ENCODE data around the gene USF1. TPM values are rescaled to one million over a fixed set of nuclear protein-coding genes. Genes with fewer than 3 reads are reported as not detected.

Gene USF1
- total and polyA plus RNA-seq, 9 of the 15 experiments (the other 6 are each of a cell fraction or from before 2014, with no cell fraction given), result 7.4 to 60.2 (median 54.2) TPM

- peak; percentile 54; the same call in 1 of the 2 replicates for TF ChIP-seq ATF3 (IDR thresholded peaks at IDR 0.05)
- TF ChIP-seq ATF3 (CRISPR knock-in tag; conservative IDR thresholded peaks at IDR 0.05), result no peak
- TF ChIP-seq KDM5B (IDR thresholded peaks at IDR 0.05; ENCODE audit: insufficient replicate concordance, low read depth, low read length), result no peak
- TF ChIP-seq ZNF511 (CRISPR knock-in tag; IDR thresholded peaks at IDR 0.05), result no peak
- TF ChIP-seq ZNF217 (CRISPR knock-in tag; IDR thresholded peaks at IDR 0.05), result no peak
- TF ChIP-seq MXD1 (CRISPR knock-in tag; IDR thresholded peaks at IDR 0.05; ENCODE audit: borderline replicate concordance, poor library complexity, severe bottlenecking), result no peak
- 0 out of 2 replicates have a peak, but pooled peaks have one; percentile 8 for TF ChIP-seq JUN (IDR thresholded peaks at IDR 0.05; ENCODE audit: borderline replicate concordance, low read depth, low read length)
- no peak for TF ChIP-seq JUN (CRISPR knock-in tag; IDR thresholded peaks at IDR 0.05; ENCODE audit: borderline replicate concordance)
- peak; percentile 46; the same call in 1 of the 2 replicates for TF ChIP-seq SMARCA4 (IDR thresholded peaks at IDR 0.05)
- TF ChIP-seq SNAPC5 (CRISPR knock-in tag; IDR thresholded peaks at IDR 0.05), result no peak
Observed at GRCh38 chr1:161092621-161093028, 46.8 kb upstream of the USF1 start (continued).
